GM12878 (cell line): ENCODE results near the gene POU2AF1. TPM values are rescaled to one million over a fixed set of nuclear protein-coding genes. Genes with fewer than 3 reads are reported as not detected.

Experiments
- DPF2 ChIP-seq: fragments of 450-650 bp; IDR thresholded peaks from 2 replicates; pipeline ENCODE4 v1.6.1; 2017; ENCODE audit warnings: mild to moderate bottlenecking
- IKZF1 ChIP-seq: fragments of 450-650 bp; conservative IDR thresholded peaks from 2 replicates; pipeline ENCODE4 v1.6.1; 2017; ENCODE audit warnings: antibody characterized with exemption, mild to moderate bottlenecking
- MTA2 ChIP-seq: fragments of 450-650 bp; IDR thresholded peaks from 2 replicates; pipeline ENCODE4 v1.6.1; 2016; ENCODE audit warnings: low read depth, mild to moderate bottlenecking, moderate library complexity
- MXI1 ChIP-seq: fragments of 150-350 bp; IDR thresholded peaks from 2 replicates; pipeline ENCODE4 v1.6.1; 2011; ENCODE audit warnings: low read depth, mild to moderate bottlenecking, inconsistent platforms, low read length, improper control_type of control experiment
- MYC ChIP-seq: IDR thresholded peaks from 2 replicates; pipeline ENCODE4 v1.6.1; 2011; ENCODE audit warnings: mild to moderate bottlenecking, low read length, moderate library complexity, inconsistent platforms; ENCODE audit not compliant: insufficient read depth, insufficient replicate concordance, insufficient read length, severe bottlenecking
- RB1 ChIP-seq: fragments of 450-650 bp; formaldehyde crosslinking; IDR thresholded peaks from 2 replicates; pipeline ENCODE4 v1.6.1; 2017; ENCODE audit warnings: mild to moderate bottlenecking, borderline replicate concordance
- SREBF2 ChIP-seq: IDR thresholded peaks from 2 replicates; pipeline ENCODE4 v1.6.1; 2012; ENCODE audit warnings: mild to moderate bottlenecking, low read length
- SUPT20H ChIP-seq: IDR thresholded peaks from 2 replicates; pipeline ENCODE4 v1.6.1; 2011; ENCODE audit warnings: low read depth, mild to moderate bottlenecking, low read length, moderate library complexity, borderline replicate concordance; ENCODE audit not compliant: control insufficient read depth
- TARDBP ChIP-seq: IDR thresholded peaks from 2 replicates; pipeline ENCODE4 v1.6.1; 2016; ENCODE audit warnings: borderline replicate concordance
- WRNIP1 ChIP-seq: IDR thresholded peaks from 2 replicates; pipeline ENCODE4 v1.6.1; 2011; ENCODE audit warnings: low read depth, low read length, improper control_type of control experiment, borderline replicate concordance
- YY1 ChIP-seq: IDR thresholded peaks from 2 replicates; pipeline ENCODE4 v1.6.1; 2011; ENCODE audit warnings: low read depth, mild to moderate bottlenecking, low read length
- ZNF217 ChIP-seq: fragments of 450-650 bp; IDR thresholded peaks from 2 replicates; pipeline ENCODE4 v1.6.1; 2017; ENCODE audit warnings: antibody characterized with exemption, mild to moderate bottlenecking
- polyA plus RNA-seq, 11 experiments: library from polyadenylated mRNA; depleted of rRNA in 4 of 11; unstranded in 6 of 11; stranded (reverse) in 5 of 11; fragments of >200 nt; fragmentation: Nextera tagmentation in 4 of 11; fragmentation: Illumina TruSeq in 1 of 11; extraction: Ambion mirVana in 4 of 11; extraction: Trizol in 1 of 11; gene quantifications; 1 replicate in 1 of 11; 2 replicates in 10 of 11; pipeline versions ENCODE4 v1.2.1 to v1.2.3, GENCODE V29; 2011 to 2016; ENCODE audit warnings: inconsistent platforms in 2 of 11, missing spikeins in 2 of 11, low read depth in 1 of 11
- total RNA-seq, 4 experiments: library from RNA; depleted of rRNA in 3 of 4; stranded (reverse); fragments of >200 nt in 3 of 4; fragmentation: Illumina TruSeq in 1 of 4; extraction: Trizol in 1 of 4; gene quantifications; 2 replicates each; pipeline versions ENCODE4 v1.2.1 to v1.2.3, GENCODE V29; 2013 to 2021
- TF ChIP-seq, protein P1 (sequence below): fragments of 450-650 bp; IDR thresholded peaks from 2 replicates; pipeline ENCODE4 v1.6.1; 2017; ENCODE audit warnings: mild to moderate bottlenecking, moderate library complexity
- TF ChIP-seq, protein P2 (sequence below): fragments of 450-650 bp; formaldehyde crosslinking; IDR thresholded peaks from 2 replicates; pipeline ENCODE4 v1.4.0; 2020; ENCODE audit warnings: mild to moderate bottlenecking, moderate library complexity
- TF ChIP-seq, protein P3 (sequence below): fragments of 450-650 bp; IDR thresholded peaks from 2 replicates; pipeline ENCODE4 v1.6.1; 2017; ENCODE audit warnings: mild to moderate bottlenecking
- TF ChIP-seq, protein P4 (sequence below): IDR thresholded peaks from 2 replicates; pipeline ENCODE4 v1.6.1; 2011; ENCODE audit warnings: low read depth, mild to moderate bottlenecking, low read length, moderate library complexity, borderline replicate concordance; ENCODE audit errors: extremely low read depth

POU2AF1 gene
- total and polyA plus RNA-seq, 10 of the 15 experiments (the other 5 are each of a cell fraction or from before 2014, with no cell fraction given), result 13.1 to 169 (median 75.5) TPM

DNA sequence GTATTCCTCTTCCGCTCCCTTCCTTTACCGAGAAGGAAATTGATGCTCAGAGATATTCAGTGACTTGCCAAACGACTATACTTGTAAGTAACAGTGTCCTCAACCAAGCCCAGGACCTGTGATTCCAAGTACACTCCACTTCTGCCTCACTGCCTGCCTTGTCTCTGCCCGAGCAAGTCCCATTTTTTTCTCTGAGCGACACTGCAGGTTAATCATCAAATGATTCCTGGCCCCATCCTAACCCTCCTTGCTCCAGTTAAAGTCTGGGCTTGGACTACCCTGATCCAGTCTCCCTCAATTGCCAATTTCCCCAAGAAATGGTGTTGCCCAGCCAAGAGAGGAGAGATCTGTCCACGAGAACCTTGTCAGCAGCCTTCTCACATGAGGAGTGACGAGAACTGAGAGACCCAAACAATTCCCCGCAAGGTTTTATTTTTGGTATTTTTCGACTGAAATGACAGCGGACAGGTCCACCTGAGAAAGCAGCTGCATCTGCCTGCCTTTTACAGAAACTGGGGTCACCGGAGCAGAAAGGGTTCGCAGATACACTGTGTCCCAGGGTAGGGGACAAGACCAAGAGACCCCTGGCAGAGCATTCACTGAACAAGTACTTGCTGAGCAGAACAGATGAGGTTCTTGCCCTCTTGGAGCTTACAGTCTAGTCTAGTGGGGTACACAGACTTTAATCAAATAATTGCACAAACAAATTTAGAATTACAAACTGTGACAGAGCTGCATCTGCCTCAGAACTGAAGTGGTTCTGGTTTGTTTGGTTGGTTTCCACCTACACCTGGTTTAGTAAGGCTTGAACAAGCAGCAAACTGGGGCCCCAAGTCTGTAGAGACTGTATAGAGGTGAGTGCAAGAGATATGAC, 11.4 kb downstream of the POU2AF1 start (continued):
- TF ChIP-seq, protein P1, sequence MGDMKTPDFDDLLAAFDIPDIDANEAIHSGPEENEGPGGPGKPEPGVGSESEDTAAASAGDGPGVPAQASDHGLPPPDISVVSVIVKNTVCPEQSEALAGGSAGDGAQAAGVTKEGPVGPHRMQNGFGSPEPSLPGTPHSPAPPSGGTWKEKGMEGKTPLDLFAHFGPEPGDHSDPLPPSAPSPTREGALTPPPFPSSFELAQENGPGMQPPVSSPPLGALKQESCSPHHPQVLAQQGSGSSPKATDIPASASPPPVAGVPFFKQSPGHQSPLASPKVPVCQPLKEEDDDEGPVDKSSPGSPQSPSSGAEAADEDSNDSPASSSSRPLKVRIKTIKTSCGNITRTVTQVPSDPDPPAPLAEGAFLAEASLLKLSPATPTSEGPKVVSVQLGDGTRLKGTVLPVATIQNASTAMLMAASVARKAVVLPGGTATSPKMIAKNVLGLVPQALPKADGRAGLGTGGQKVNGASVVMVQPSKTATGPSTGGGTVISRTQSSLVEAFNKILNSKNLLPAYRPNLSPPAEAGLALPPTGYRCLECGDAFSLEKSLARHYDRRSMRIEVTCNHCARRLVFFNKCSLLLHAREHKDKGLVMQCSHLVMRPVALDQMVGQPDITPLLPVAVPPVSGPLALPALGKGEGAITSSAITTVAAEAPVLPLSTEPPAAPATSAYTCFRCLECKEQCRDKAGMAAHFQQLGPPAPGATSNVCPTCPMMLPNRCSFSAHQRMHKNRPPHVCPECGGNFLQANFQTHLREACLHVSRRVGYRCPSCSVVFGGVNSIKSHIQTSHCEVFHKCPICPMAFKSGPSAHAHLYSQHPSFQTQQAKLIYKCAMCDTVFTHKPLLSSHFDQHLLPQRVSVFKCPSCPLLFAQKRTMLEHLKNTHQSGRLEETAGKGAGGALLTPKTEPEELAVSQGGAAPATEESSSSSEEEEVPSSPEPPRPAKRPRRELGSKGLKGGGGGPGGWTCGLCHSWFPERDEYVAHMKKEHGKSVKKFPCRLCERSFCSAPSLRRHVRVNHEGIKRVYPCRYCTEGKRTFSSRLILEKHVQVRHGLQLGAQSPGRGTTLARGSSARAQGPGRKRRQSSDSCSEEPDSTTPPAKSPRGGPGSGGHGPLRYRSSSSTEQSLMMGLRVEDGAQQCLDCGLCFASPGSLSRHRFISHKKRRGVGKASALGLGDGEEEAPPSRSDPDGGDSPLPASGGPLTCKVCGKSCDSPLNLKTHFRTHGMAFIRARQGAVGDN, result peak; percentile 89
- TF ChIP-seq MTA2 (peak; percentile 70; the same call in 1 of the 2 replicates), YY1 (peak; percentile 3; the same call in 1 of the 2 replicates), IKZF1 (peak; percentile 59), DPF2 (no peak; the same call in 1 of the 2 replicates), TARDBP (no peak), SREBF2 (no peak), MXI1 (0 out of 2 replicates have a peak, but pooled peaks have one; percentile 37), RB1 (no peak), WRNIP1 (no peak), ZNF217 (no peak), SUPT20H (no peak), MYC (no peak)
- TF ChIP-seq, protein P2, sequence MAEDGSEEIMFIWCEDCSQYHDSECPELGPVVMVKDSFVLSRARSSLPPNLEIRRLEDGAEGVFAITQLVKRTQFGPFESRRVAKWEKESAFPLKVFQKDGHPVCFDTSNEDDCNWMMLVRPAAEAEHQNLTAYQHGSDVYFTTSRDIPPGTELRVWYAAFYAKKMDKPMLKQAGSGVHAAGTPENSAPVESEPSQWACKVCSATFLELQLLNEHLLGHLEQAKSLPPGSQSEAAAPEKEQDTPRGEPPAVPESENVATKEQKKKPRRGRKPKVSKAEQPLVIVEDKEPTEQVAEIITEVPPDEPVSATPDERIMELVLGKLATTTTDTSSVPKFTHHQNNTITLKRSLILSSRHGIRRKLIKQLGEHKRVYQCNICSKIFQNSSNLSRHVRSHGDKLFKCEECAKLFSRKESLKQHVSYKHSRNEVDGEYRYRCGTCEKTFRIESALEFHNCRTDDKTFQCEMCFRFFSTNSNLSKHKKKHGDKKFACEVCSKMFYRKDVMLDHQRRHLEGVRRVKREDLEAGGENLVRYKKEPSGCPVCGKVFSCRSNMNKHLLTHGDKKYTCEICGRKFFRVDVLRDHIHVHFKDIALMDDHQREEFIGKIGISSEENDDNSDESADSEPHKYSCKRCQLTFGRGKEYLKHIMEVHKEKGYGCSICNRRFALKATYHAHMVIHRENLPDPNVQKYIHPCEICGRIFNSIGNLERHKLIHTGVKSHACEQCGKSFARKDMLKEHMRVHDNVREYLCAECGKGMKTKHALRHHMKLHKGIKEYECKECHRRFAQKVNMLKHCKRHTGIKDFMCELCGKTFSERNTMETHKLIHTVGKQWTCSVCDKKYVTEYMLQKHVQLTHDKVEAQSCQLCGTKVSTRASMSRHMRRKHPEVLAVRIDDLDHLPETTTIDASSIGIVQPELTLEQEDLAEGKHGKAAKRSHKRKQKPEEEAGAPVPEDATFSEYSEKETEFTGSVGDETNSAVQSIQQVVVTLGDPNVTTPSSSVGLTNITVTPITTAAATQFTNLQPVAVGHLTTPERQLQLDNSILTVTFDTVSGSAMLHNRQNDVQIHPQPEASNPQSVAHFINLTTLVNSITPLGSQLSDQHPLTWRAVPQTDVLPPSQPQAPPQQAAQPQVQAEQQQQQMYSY (CRISPR knock-in tag), result no peak
- TF ChIP-seq, protein P3, sequence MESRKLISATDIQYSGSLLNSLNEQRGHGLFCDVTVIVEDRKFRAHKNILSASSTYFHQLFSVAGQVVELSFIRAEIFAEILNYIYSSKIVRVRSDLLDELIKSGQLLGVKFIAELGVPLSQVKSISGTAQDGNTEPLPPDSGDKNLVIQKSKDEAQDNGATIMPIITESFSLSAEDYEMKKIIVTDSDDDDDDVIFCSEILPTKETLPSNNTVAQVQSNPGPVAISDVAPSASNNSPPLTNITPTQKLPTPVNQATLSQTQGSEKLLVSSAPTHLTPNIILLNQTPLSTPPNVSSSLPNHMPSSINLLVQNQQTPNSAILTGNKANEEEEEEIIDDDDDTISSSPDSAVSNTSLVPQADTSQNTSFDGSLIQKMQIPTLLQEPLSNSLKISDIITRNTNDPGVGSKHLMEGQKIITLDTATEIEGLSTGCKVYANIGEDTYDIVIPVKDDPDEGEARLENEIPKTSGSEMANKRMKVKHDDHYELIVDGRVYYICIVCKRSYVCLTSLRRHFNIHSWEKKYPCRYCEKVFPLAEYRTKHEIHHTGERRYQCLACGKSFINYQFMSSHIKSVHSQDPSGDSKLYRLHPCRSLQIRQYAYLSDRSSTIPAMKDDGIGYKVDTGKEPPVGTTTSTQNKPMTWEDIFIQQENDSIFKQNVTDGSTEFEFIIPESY, result no peak
- TF ChIP-seq, protein P4, sequence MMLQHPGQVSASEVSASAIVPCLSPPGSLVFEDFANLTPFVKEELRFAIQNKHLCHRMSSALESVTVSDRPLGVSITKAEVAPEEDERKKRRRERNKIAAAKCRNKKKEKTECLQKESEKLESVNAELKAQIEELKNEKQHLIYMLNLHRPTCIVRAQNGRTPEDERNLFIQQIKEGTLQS, result no peak
